ENCODE results near the gene ELFN2.

The ELFN2 gene

DNA sequence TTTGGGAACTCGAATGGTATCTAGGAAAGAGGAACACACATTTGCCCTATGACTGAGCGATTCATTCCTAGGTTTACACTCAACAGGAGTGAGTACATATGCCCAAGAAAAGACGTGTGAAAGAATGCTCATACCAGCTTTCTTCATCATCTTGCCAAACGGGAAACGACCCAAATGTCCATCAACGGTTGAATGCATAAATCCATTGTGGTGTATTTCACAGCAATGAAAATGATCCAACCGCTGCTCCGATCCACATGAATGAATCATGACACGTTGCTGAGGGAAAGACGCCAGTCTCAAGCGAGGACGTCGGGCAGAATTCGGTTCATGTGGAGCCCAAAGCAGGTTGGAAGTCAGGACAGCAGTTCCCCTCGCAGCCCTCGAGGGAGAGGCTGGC lies 73.4 kb downstream of the ELFN2 start:
- DNase-seq: no peak

GRCh38 chr22:37352481-37352880 lies 74.8 kb downstream of the ELFN2 start:
- no peak for DNase-seq

DNA sequence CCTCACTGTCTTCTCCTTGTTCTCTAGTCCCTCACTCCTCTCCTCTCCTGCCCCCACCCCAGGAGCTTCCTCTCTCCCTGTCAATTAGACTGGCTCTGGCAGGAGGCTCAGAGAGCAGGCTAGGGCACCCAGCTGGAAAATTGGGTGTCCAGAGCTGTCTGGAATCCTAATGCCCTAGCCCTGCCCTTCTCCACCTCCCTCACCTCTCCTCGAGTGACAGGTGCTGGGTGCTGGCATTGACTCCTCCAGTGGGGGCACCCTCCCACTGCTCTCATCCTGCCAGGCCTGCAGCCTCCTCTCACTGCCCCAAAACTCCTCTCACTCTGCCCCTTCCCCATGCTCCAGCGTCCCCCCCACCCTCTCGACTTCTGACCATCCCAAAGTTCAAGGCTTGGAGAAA lies 76.0 kb downstream of the ELFN2 start:
- no peak for DNase-seq

- no peak for DNase-seq
Observed at GRCh38 chr22:37349043-37349814, 78.0 kb downstream of the ELFN2 start.

GRCh38 chr22:37346505-37346895 lies 80.8 kb downstream of the ELFN2 start:
- DNase-seq: no peak

DNA sequence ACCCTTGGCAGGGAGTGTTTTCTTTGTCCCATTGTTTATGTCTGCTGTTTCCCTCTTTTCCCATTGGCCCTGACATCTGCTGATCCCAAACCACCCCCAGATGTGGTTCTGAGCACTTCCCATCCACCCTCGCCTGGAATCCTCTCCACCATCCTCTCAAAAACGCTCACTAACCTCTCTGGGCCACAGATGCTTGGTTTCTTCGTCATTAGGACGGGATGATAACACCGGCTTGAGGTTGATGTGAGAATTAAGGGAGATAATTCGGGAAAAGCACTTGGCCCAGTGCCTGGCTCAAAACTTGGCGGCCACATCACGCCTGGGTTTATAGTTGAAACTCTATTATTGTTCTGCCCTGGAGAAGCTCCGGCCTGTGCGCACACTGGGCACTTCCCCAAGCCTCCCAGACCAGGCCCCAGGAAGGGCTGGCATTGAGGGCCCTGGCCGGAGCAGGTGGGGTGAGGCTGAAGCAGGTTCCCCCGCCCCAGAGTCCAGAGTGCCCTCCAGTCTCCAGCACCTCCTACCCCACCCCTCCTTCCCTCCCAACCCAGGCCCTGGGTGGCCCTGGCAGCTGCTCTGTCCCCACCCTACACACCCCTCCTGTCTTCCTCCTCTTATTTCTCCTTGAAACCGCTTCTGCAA lies 81.3 kb downstream of the ELFN2 start:
- DNase-seq: no peak

DNA sequence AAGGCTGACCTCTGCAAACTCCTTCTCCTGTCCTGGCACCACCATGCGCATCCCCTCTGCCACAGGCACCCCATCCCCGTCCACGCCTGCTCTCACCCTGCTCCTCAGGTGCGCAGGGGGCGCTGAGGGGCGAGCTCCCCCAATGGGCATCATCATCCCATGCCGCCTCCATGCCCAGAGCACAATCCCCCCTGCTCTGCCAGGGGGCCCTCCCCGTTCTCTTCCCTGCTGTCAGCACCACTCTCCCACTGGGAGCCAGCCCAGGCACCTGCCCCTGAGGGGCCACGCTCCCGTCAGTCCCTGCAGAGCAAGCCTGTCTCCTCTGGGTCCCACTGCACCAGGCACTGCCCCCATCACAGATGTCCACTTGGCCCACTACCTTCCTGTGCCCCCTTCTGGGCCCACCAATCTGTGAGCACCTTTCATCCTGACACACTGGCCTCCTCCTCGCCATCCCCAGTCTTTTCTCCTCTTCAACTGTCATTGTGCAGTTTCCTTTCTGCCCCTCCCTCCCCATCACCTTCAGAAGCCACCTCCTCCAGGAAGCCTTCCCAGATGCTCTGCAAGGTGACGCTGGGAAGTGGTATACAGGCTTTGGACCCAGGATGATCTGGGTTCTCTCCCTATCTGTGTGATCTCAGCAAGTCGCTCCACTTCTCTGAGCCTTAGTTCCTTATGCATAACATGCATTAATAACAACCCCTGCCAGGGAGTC lies 82.4 kb downstream of the ELFN2 start:
- no peak for DNase-seq

- DNase-seq: no peak
Observed at GRCh38 chr22:37343863-37344734, 83.2 kb downstream of the ELFN2 start.

- no peak for DNase-seq
Observed at GRCh38 chr22:37343348-37343747, 83.9 kb downstream of the ELFN2 start.

DNA sequence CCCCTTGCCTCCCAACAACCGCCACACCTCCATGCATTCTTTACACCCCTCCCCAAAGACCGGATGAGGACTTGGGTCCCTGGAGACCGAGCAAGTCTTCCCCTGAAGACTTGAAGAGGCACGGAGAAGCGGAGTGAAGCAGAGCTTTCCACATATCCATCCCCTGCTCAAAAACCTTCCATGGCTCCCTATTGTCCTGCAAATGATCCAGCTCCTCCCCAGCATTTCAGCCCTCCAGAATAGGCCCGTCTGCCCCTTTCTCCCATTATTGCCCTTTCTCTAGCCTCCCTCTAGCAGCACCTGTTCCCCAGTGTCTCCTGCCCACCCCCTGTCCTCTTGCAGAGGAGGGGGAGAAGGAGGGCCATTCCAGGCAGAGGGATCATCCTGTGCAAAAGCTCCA lies 85.2 kb downstream of the ELFN2 start:
- no peak for DNase-seq

DNA sequence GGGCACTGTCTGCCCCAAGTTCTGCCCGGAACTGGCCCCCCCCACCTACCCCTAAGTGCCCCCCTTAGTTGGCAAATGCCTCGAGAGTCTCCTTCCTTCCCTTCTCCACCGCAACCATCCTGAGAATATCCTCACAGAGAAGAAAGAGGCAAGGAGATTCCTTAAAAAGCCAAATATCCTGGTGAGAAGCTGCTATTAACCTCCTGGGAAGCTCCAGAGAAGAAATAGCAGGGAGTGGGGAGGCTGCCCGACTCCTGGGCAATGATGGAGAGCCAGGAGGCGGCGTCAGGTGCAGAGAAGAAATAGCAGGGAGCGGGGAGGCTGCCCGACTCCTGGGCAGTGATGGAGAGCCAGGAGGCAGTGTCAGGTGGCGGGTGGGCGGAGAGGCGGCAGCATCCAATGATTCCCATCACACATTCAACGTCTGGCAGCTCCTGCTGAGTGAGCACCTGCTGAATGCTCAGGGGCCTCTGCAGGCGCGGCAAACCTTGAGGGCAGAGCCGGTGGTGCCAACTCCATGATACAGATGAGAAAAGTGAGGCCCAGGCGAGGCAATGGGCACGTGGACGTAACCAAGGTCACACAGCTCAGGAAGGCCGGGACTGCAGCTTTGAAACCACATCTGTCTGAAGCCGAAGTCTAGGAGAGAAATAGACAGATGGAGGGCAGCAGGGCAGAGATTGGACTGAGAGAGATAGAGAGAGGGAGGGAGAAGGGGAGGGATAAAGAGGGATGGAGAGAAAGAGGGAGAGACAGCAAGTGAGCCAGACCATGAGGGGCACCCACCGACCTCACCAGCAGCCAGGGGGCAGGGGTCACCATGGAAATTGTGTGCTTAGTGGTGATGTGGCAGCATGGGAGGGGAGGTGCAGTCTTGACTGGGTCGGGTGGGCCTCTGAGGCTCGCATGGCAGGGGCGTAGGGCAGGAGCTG lies 86.7 kb downstream of the ELFN2 start:
- no peak for DNase-seq

- no peak for DNase-seq
Observed at GRCh38 chr22:37338539-37339246, 88.6 kb downstream of the ELFN2 start.

GRCh38 chr22:37337204-37337943 lies 89.9 kb downstream of the ELFN2 start:
- no peak for DNase-seq

DNA sequence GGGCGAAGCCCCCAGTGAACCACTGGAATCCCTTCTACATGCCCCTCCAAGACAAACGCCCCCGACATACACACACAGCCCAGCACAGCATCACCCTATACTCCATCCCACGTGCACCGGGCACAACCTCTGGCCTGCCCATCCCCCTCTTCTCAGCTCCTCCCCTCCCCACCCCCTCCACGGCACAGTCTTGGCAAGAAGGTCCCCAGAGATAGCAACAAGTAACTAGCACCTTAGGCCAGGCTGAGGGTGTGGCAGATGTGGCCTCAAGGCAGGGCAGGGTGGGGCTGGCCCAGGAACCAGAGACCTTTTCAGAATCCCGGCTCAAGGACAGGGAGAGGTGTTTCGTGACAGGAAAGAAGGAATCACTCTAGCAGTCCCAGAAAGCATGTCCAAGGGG lies 90.7 kb downstream of the ELFN2 start:
- no peak for DNase-seq

- DNase-seq: no peak
Observed at GRCh38 chr22:37335806-37336199, 91.5 kb downstream of the ELFN2 start.

DNA sequence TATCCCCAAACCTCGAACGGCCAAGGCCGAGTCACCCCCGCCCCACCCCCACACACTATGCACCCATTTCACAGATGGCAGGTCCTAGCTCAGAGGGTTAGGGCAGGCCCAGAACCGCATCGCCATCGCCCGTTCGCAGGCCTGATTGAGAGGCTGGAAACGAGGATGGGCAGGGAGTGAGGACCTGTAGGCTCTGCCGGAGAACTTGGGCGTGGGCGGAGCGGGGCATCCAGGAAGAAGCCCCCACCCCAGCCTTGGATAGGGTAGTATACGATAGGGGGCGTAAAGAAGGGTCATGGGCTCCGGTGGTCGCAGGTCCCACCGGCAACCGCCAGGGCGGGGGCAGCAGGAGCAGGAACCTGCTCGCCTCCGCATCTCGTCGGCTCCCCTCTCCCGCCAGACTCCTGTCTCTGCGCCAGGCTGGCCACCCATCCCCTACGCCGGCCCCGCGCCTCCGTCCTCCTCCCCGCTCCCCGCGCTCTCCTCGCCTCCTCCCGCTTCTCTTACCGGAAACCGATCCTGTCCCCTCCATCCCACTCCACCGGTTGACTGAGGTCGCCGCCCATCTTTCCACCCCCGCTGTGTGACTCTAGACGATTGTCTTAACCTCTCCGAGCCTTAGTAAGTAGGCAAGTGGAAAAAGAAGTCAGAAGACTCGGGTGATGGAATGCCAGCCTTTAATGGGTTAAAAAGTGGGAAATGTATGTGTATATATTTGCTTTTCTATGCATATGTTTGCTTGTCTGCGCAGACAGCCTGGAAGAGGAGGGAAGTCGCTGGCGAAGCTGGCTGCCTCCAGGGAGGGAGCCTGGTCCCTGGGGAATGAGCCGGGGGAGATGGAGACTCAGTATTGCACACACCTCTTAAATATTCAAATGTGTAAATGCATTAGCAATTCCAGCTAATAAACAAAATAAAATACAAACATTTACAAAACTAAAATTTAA lies 92.1 kb downstream of the ELFN2 start:
- no peak for DNase-seq

- no peak for DNase-seq
Observed at GRCh38 chr22:37334461-37334858, 92.8 kb downstream of the ELFN2 start.

GRCh38 chr22:37333724-37334460 lies 93.4 kb downstream of the ELFN2 start:
- DNase-seq: no peak
